Metanephros (tissue), 2 donors: ENCODE results near the gene CAPN15. TPM values are rescaled to one million over a fixed set of nuclear protein-coding genes. Genes with fewer than 3 reads are reported as not detected.

Source experiments
- small RNA-seq: library from RNA; depleted of rRNA; stranded (forward); fragments of <200 nt; gene quantifications from one replicate; pipeline ENCODE3, GENCODE V24; 2014; ENCODE audit warnings: low replicate concordance
- total RNA-seq: library from RNA; depleted of rRNA; stranded (reverse); fragments of >200 nt; gene quantifications from one replicate; pipeline ENCODE4 v1.2.3, GENCODE V29; 2014

The CAPN15 gene
- total RNA-seq: 37.6 TPM

DNA sequence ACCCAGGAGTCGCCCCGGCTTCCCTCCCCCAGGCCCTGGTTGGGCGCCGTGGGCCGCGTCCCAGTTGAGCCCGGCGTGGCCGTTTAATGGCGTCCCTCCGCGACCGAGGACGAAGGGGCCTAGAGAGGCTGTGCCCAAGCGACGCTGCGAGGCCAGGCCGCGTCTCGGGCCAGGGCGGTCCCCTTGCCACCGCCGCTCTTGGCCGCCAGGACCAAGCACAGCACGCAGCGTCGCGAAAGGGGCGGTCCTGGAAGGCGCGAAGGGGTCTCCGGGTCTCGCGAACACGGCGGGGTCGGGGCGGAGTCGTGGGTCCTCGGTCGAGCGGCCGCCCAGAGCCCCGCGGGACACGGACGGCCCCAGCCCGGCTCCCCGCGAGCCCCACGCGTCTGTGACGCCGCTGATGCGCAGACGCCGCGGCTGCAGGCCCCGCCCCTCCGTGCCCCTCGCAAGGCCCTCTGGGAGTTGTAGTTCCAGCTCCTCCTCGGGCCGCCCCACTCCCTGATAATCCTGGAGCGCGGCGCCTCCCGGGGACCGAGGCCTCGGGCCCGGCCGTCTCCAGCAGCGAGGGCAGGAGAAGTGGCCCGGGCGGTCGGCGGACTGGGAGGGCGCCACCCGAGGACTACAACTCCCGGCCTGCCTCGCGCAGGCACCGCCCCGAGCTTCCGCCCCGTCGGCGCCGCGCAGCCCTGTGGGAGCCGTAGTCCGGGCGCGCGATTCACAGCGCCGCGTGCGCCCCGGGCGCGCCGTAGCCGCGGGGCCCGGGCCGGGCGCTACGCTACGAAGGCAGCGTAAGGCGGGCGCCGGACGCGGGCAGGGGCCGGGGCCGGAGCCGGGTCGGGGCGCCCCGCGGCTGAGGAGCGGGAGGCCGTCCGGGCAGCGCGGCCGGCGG, at the start of gene CAPN15:
Gene CAPN15, plus strand, starts transcription at position 698 of the 889 bp plus-strand sequence. CDS start 19,127 bp downstream, outside the sequence.

DNA sequence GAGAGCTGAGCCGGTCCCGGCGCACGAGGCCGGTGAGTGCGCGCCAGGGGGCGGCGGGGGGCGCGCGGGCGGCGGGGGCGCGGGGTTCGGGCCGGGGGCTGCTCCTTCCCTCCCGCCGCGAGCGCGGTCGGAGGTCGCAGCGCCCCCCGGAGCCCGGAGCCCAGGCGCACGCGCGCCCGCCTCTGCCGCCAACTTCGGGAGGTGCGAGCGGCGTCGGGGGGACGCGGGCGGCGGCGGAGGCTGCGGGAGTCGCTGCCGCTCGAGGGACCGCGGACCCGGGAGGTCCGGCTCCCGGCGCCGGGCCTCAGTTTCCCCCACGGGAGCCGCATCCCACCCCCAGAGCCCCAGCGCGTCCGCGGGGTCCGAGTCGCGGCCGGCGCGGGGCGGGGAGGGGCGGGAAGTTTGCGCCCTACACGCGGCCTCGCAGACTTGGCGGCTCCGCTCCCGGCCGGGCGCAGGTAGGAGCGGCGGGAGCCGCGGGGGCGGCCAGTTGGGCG, 32.7 kb downstream of the CAPN15 start, which contains the start of gene PRR35:
Gene PRR35, plus strand, starts transcription at position 191 of the 497 bp plus-strand sequence. CDS start 2,901 bp downstream, outside the sequence.

DNA sequence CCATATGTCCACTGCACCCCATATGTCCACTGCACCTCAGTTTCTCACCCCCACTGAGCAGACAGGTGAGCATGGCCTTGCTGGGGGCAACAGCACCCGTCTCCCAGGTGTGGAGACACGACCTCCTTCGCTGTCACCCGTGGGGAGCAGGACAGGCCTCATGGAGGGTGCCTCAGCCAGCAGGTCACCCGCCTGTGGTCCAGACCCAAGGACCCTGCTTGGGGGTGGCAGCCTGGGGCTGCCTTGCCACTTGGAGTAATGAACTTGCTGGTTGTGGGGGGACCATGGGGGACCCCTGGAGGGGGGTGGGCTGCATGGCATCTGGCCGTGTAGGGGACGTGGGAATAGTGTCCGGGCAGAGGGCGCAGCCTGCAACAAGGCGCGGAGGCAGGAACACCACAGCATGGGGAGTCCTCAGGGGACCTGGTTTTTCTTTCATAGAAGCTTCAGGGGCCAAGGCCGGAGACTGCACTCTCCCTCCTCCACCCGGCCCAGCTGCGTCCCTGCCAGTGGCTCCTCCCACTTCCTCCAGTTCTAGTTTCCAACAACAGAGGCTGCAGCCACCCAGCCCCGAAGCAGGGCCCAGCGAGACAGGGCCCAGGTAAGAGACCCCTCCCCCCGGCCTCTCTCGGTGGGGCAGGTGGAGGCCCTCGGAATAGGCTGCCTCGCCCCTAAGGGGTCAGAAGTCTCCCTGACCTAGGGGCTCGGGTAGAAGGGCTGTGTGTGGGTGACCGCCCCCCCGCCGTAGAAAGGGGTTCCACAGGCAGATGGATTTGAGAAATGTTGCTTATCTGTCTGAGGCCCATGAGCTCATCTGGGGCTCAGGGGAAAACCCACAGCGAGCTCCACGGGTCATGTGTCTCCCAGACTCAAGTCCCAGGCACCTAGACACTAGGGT, 39.2 kb downstream of the CAPN15 start, which contains the start of gene NHLRC4:
Gene NHLRC4, plus strand, starts transcription at position 531 of the 898 bp plus-strand sequence. CDS start 1,043 bp downstream, outside the sequence.

DNA sequence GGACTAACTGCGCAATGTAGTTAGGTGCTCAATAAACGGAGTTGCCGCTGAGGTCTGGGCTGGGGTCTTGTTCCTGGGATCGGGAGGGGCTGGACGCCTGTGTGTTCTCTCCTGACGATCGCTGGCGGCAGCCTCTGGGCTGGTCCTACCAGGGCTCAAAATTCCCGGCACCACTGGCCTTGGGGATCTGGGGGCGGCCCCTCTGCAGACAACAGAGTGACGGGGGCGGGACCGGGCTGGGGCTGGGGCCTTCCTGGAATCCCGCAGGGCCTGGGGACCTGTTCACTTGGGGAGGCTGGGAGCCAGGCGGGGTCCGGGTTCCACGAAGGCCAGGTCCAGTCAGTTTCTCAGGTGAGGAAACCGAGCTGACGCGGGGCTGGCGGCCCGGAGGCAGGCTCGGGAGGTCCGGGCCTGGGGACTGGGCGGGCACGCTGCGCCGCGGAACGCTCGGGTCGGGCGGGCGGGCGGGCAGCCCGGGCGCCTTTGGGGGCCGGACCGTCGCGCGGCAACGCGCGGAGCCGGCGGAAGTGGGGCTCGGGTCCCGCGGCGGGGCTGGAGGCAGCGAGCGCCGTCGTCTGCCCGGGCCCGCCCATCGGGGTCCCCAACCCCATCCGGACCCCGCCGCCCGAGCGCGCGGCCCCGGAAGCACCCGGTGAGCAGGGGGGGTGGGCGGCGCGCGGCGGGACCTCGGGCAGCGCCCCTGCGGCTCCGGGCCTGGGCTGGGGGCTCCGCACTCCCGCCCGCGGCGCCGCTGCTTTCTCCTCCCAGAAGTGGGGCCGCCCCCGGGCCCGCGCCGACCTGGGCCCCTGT, 42.1 kb downstream of the CAPN15 start, which contains the start of gene PIGQ:
Gene PIGQ, plus strand, starts transcription at position 524 of the 810 bp plus-strand sequence. CDS start 4,107 bp downstream, outside the sequence.

DNA sequence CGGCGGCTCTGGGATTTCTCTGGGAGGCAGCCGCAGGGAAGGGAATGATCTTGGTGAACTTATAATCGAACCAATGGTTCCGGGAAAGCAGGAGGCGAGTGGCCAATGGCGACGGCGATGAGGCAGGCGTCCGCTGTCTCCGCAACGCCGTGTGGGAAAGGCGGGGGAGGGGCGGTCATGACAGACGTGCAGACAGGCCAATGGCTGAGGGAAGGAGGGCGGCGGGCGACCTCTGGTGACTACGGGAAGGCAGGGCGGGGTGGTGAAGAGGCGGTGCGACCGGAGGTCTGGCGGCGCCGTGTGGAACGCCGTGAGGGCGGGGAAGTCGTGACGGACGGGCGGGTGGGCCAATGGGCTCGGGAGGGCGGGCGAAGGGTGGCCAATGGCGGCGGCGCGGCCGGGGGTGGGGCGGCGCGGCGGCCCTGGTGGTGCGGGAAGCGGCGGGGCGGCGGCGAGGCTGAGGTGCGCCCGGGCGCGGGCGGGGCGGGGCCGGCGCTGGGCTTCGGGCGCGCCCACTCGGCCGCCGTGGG, 62.2 kb downstream of the CAPN15 start, which contains the start of gene RAB40C:
Gene RAB40C, plus strand, starts transcription at position 409 of the 530 bp plus-strand sequence. CDS start 226 bp downstream, outside the sequence.

Small RNA genes within 50 kb of the gene (small RNA-seq; reads per million reads assigned to genes)
- gene MIR3176: 0.32 reads per million, percentile 37 among the genes with 10 or more reads in this experiment
- not detected for gene MIR5587
- not detected for gene Z98883.1

Other genes starting within 250 kb of the CAPN15 start
- gene ARHGDIG, start 247.1 kb upstream of the CAPN15 start, total RNA-seq: 1.6 TPM
- 0.47 TPM for gene PDIA2, start 244.5 kb upstream of the CAPN15 start, total RNA-seq
- 14.8 TPM for gene AXIN1, start 175.0 kb upstream of the CAPN15 start, total RNA-seq
- 45.5 TPM for gene MRPL28, start 157.2 kb upstream of the CAPN15 start, total RNA-seq
- 54.2 TPM for gene PGAP6, start 145.7 kb upstream of the CAPN15 start, total RNA-seq
- gene NME4, start 130.5 kb upstream of the CAPN15 start, total RNA-seq: 40.1 TPM
- 22.0 TPM for gene DECR2, start 125.8 kb upstream of the CAPN15 start, total RNA-seq
- gene RAB11FIP3, start 102.1 kb upstream of the CAPN15 start, total RNA-seq: 108 TPM
- 9.4 TPM for gene PRR35, start 32.7 kb downstream of the CAPN15 start, total RNA-seq
- gene NHLRC4, start 39.3 kb downstream of the CAPN15 start, total RNA-seq: 18.0 TPM
- 76.1 TPM for gene PIGQ, start 42.3 kb downstream of the CAPN15 start, total RNA-seq
- gene RAB40C, start 62.4 kb downstream of the CAPN15 start, total RNA-seq: 24.2 TPM
- 1.8 TPM for gene WFIKKN1, start 103.3 kb downstream of the CAPN15 start, total RNA-seq
- 91.8 TPM for gene METTL26, start 108.6 kb downstream of the CAPN15 start, total RNA-seq
- 23.1 TPM for gene MCRIP2, start 114.1 kb downstream of the CAPN15 start, total RNA-seq
- 48.3 TPM for gene WDR90, start 121.7 kb downstream of the CAPN15 start, total RNA-seq
- 84.5 TPM for gene RHOT2, start 140.4 kb downstream of the CAPN15 start, total RNA-seq
- gene RHBDL1, start 148.0 kb downstream of the CAPN15 start, total RNA-seq: 2.6 TPM
- 71.7 TPM for gene STUB1, start 152.7 kb downstream of the CAPN15 start, total RNA-seq
- gene JMJD8, start 156.6 kb downstream of the CAPN15 start, total RNA-seq: 50.0 TPM
- gene WDR24, start 162.7 kb downstream of the CAPN15 start, total RNA-seq: 13.3 TPM
- gene FBXL16, start 178.1 kb downstream of the CAPN15 start, total RNA-seq: 0.93 TPM
- 21.3 TPM for gene METRN, start 187.4 kb downstream of the CAPN15 start, total RNA-seq
- 19.9 TPM for gene ANTKMT, start 193.4 kb downstream of the CAPN15 start, total RNA-seq
- 0.93 TPM for gene CCDC78, start 198.7 kb downstream of the CAPN15 start, total RNA-seq
- 4.5 TPM for gene HAGHL, start 199.4 kb downstream of the CAPN15 start, total RNA-seq
- gene CIAO3, start 213.3 kb downstream of the CAPN15 start, total RNA-seq: 47.6 TPM
- gene MSLN, start 233.0 kb downstream of the CAPN15 start, total RNA-seq: 11.8 TPM